Body of pancreas (tissue), 4 donors: ENCODE data around the gene SAMHD1. TPM values are rescaled to one million over a fixed set of nuclear protein-coding genes. Genes with fewer than 3 reads are reported as not detected.
"Not testable (repeated sequence)": the region's sequence is repeated elsewhere in the genome, so short reads cannot be mapped to it uniquely, and the experiment has no call there.

Experiments used
- ATAC-seq: fragments of 150-250 bp; one replicate; pipeline ENCODE4 v1.9.1; 2016
- DNase-seq, 4 donors: peaks; one replicate each; pipeline ENCODE4 v3.0.0-alpha.2; 2019
- H3K27ac ChIP-seq, 4 donors: fragments of 200-600 bp; sonication (generic); 1 replicate in 3 of 4; 2 replicates in 1 of 4; pipeline versions ENCODE4 v1.5.1 to v1.6.1; 2016 to 2019; ENCODE audit warnings: mild to moderate bottlenecking in 1 of 4, mixed read lengths in 1 of 4, moderate library complexity in 1 of 4
- H3K27me3 ChIP-seq, 2 donors: fragments of 200-600 bp; sonication (generic); one replicate each; pipeline ENCODE4 v1.6.0; 2016; ENCODE audit warnings: mild to moderate bottlenecking in 1 of 2
- H3K36me3 ChIP-seq, 2 donors: fragments of 200-600 bp; sonication (generic); replicated peaks in 1 of 2; 2 replicates each; pipeline ENCODE4 v1.5.1; 2016; ENCODE audit warnings: low read depth in 2 of 2; ENCODE audit not compliant: insufficient read depth in 1 of 2
- H3K4me1 ChIP-seq: fragments of 200-600 bp; sonication (generic); one replicate; pipeline ENCODE4 v1.6.0; 2016
- H3K4me3 ChIP-seq, 2 donors: fragments of 200-600 bp; sonication (generic); 1 replicate in 1 of 2; 2 replicates in 1 of 2; pipeline ENCODE4 v1.5.1; 2016 to 2019
- H3K9me3 ChIP-seq, 3 donors: fragments of 200-600 bp; sonication (generic); 1 replicate in 2 of 3; 2 replicates in 1 of 3; pipeline ENCODE4 v1.5.1; 2016
- POLR2A ChIP-seq, 3 donors: fragments of 450-650 bp; IDR thresholded peaks; one replicate each; pipeline ENCODE4 v1.6.1; 2016; ENCODE audit warnings: antibody characterized with exemption in 3 of 3, mild to moderate bottlenecking in 2 of 3
- WGBS, 2 donors: methylation state at CpG; one replicate each; pipeline ENCODE4 v1.1.5; 2017; 5-methylcytosine and 5-hydroxymethylcytosine counted together
- intact Hi-C: fragments of 100-400 bp; cut with DNase I; formaldehyde crosslinking; loops from one replicate; pipeline ENCODE4 v1.15.1; 2023
- total RNA-seq, 2 donors: library from RNA; depleted of rRNA; stranded (reverse); fragments of >200 nt; gene quantifications; one replicate each; pipeline ENCODE4 v1.1.0, GENCODE V29; 2016
- TF ChIP-seq, protein P1 (sequence below), 7 experiments: fragments of 450-650 bp in 4 of 7; fragments of 200-600 bp in 3 of 7; sonication (generic) in 3 of 7; IDR thresholded peaks; one replicate each; pipeline ENCODE4 v1.5.1; 2016 to 2019; ENCODE audit warnings: antibody characterized with exemption in 7 of 7

SAMHD1 gene
- total RNA-seq, 2 donors from 2014 or later = 87.7 to 116 TPM

DNA sequence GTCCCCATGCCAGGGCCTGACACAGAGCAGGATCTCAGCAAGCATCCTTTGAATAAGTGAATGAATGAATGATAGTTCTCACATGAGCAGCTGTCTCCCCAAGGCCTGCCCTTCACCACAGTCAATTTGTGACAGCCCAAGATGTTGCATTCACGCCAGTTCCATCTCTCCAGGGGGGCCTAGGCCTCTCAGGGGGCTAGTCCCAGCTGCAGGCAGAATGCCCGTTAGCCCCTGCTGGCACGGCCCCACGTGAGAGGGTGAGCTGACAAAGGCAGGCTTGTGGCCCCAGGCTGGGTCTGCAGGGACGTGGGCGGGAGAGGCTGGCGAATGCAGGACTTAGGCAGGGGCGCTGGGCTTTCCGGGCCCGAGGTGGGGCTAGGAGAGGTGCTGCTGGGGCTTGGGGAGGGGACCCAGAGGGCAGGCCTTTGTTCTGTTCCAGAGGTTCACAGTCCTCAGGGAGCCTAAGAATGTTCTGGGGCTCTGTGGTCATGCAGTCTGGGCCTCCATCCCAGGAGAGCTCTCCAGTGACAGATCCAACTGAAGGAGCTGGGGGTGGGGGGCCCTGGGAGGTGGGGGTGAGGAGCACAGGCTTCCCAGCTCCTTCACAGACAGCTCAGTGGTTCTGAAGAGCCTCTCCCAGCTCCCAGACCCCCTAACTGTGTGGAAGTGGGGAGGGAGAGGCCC lies 106.1 kb downstream of the SAMHD1 start:
- no peak for DNase-seq
- no peak for TF ChIP-seq POLR2A (IDR thresholded peaks at IDR 0.05)
- TF ChIP-seq, protein P1, sequence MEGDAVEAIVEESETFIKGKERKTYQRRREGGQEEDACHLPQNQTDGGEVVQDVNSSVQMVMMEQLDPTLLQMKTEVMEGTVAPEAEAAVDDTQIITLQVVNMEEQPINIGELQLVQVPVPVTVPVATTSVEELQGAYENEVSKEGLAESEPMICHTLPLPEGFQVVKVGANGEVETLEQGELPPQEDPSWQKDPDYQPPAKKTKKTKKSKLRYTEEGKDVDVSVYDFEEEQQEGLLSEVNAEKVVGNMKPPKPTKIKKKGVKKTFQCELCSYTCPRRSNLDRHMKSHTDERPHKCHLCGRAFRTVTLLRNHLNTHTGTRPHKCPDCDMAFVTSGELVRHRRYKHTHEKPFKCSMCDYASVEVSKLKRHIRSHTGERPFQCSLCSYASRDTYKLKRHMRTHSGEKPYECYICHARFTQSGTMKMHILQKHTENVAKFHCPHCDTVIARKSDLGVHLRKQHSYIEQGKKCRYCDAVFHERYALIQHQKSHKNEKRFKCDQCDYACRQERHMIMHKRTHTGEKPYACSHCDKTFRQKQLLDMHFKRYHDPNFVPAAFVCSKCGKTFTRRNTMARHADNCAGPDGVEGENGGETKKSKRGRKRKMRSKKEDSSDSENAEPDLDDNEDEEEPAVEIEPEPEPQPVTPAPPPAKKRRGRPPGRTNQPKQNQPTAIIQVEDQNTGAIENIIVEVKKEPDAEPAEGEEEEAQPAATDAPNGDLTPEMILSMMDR (IDR thresholded peaks at IDR 0.05) = no peak
- ATAC-seq = no peak
- H3K9me3 ChIP-seq = no peaks in the 10 kb centered on the region
- peaks cover 12% of the 10 kb centered on the region for H3K4me1 ChIP-seq
- intact Hi-C loops = no loop called here
- no peaks in the 10 kb centered on the region for H3K27me3 ChIP-seq
- no peaks in the 10 kb centered on the region for H3K36me3 ChIP-seq
- H3K27ac ChIP-seq = peak overlapping the region in 2 of 4 donors; percentile 34 to 39
- no peak overlapping the region for H3K4me3 ChIP-seq
- WGBS, 2 donors = 85 to 88% methylated on average over 7 to 8 of the region's 10 CpGs

DNA sequence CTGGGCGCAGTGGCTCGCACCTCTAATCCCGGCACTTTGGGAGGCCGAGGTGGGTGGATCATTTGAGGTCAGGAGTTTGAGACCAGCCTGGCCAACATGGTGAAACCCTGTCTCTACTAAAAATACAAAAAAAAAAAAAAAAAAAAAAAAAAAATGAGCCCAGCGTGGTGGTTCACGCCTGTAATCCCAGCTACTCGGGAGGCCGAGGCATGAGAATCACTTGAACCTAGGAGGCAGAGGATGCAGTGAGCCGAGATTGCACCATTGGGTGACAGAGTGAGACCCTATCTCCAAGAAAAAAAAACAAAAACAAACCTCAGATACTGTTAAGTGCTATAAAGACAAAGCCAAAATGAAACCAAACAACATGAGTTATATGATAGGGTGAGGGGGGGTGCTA lies 110.5 kb downstream of the SAMHD1 start:
- ATAC-seq, H3K4me1 ChIP-seq, H3K27me3 ChIP-seq, H3K9me3 ChIP-seq, DNase-seq, H3K4me3 ChIP-seq, H3K36me3 ChIP-seq, intact Hi-C loops: not testable (repeated sequence)
- WGBS, 2 donors = 93 to 99% methylated on average over 7 to 8 of the region's 9 CpGs
- H3K27ac ChIP-seq = peak overlapping the region in 1 of 4 donors; percentile 70

Other genes starting within 250 kb of the SAMHD1 start
- gene NDRG3, start 205.6 kb downstream of the SAMHD1 start, total RNA-seq = 10 to 100 TPM in 1 of 2 donors, 1 to 10 TPM in 1; 9.2 to 11.9 TPM
- 1 to 10 TPM; 1.8 to 5.6 TPM for gene DSN1, start 177.9 kb downstream of the SAMHD1 start, total RNA-seq
- gene TLDC2, start 75.6 kb downstream of the SAMHD1 start, total RNA-seq = not detected
- gene RBL1, start 144.3 kb upstream of the SAMHD1 start, total RNA-seq = 10 to 100 TPM in 1 of 2 donors, 1 to 10 TPM in 1; 4.4 to 11.9 TPM
- gene RPN2, start 227.6 kb upstream of the SAMHD1 start, total RNA-seq = 100 to 1,000 TPM in 1 of 2 donors, 10 to 100 TPM in 1; 70.0 to 111 TPM
- gene MROH8, start 227.8 kb upstream of the SAMHD1 start, total RNA-seq = 10 to 100 TPM in 1 of 2 donors, under 1 TPM in 1; 0.78 to 13.5 TPM